GM12892 (cell line): Measurements from ENCODE around the gene TUT7.
A peak's percentile ranks its signal among the peaks of the same experiment; 100 is the strongest.

Experiments used
- DNase-seq: peaks from one replicate; pipeline ENCODE4 v3.0.0; 2011; ENCODE audit not compliant: insufficient read length
- FAIRE-seq: peaks from 2 replicates; lab custom pipeline; 2011; peaks lifted over from hg19 to GRCh38; lab: Jason Lieb, UNC
- POLR2A ChIP-seq: IDR thresholded peaks from 2 replicates; pipeline ENCODE4 v1.6.1; 2011; ENCODE audit warnings: low read depth, low read length, control low read depth
- POLR2AphosphoS5 ChIP-seq: IDR thresholded peaks from 2 replicates; pipeline ENCODE4 v1.6.1; 2011; ENCODE audit warnings: low read depth, low read length, control low read depth
- TAF1 ChIP-seq: IDR thresholded peaks from 2 replicates; pipeline ENCODE4 v1.6.1; 2011; ENCODE audit warnings: low read depth, mild to moderate bottlenecking, control low read depth, low read length, borderline replicate concordance

The TUT7 gene

DNA sequence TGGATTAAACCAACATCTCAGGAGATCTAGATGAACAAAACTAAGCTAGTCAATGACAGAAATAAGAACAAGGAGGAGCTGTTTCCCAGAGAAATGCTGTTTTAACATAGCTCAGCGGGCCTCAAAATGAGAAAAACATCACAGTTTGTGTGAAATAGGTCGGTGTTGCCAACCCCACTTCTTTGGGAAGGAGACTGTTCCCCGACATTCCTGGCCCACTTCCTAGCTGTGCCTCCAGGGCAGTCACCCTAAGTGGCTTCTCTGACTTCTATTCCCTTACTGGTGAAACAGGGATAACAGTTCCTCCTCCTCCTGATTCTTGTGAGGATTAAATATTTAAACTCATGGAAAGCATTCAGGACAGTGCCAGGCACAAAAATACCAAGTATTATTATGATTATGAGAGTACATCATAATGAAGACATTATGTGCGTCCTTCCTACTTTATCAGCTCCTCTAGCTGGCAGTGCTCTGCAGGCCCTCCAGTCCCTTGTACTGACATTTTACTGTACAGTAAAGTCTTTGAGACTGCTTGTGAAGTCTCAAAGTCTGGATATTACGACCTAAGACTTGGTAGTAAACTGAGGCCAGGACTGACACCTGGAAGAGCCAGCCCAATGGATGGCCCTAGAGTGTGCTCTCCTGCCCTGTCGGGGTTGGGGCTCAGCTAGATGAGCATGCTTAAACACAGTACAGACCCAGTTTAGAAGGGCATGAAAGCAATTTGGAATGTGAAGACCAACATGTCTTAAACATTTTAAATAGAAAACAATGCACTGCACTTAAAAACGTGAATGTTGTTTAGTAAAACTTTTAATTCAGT lies 79.2 kb downstream of the TUT7 start:
- FAIRE-seq: no peak
- DNase-seq: no peak
- TF ChIP-seq TAF1 (no peak), POLR2AphosphoS5 (no peak), POLR2A (no peak)

GRCh38 chr9:86272221-86272620 lies 82.0 kb downstream of the TUT7 start:
- no peak for FAIRE-seq
- no peak for DNase-seq
- TF ChIP-seq POLR2AphosphoS5 (no peak), TAF1 (no peak), POLR2A (no peak)

DNA sequence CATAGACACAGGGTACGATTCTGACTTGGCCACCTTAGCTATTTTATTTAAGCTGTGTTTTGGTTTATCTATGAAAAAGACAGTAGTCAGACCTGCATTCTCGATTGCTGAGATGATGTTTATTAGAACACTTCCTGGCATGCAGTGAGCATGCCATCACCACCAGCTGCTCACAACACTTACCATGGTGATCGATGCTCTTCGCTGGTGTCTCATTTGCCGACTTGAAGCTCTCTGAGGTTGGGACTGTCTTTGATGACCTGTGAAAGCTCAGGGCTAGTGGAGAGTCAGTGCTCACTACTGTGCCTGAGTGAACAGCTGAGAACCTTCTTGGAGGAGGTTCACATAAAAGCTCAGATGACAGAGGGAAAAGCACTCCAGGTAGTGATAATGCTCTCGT lies 90.3 kb downstream of the TUT7 start:
- FAIRE-seq: no peak
- no peak for DNase-seq
- TF ChIP-seq POLR2AphosphoS5 (no peak), TAF1 (no peak), POLR2A (no peak)

DNA sequence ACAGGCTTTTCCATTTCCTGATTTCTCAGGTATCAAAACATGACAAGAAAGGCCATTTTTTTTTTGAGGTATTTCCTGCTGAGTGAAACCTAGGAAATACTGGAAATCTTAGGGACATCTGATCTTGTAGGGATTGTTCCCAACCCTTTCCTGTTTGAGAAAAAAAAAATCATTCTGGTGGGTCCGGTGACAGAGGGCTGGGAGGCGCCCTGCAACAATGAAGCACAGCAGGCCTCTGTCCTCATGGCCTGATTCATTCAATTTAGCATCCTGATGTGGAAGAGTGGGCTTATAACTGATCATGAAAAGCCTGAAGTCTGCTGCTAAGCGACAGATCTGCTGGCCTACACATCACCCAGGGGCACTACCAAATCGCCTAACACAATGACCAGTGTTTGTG lies 91.7 kb downstream of the TUT7 start:
- no peak for FAIRE-seq
- TF ChIP-seq POLR2AphosphoS5: no peak
- no peak for TF ChIP-seq POLR2A
- no peak for TF ChIP-seq TAF1

DNA sequence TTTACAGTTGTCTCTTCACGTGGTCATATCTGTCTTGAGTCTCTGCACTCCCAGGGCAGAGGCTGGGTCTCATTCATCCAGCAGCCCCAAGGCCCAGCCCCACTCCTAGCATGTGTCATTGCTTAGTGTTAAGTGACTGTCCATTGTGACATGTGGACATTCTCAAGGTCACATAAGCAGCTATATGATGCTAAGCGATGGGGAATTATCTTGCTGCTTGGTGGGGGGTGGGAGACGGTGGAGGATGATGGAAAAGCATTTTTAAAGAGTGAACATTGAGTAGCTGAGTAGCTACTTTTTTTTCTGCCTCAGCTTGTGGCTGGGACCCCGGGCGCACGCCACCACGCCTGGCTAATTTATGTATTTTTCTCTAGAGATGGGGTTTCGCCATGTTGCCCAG lies 94.7 kb downstream of the TUT7 start, which contains the start of gene C9orf153:
TSS of gene C9orf153 (minus strand) at position 101 of the 400 bp plus-strand sequence. CDS start 30,054 bp downstream, outside the sequence.
- no peak for DNase-seq
- TF ChIP-seq POLR2A (no peak), TAF1 (no peak), POLR2AphosphoS5 (no peak)
- no peak for FAIRE-seq

More for the DNA sequence above, 91.7 kb downstream of the TUT7 start:
- DNase-seq: no peak

- TF ChIP-seq POLR2A (no peak), TAF1 (no peak), POLR2AphosphoS5 (no peak)
- DNase-seq: no peak
- FAIRE-seq: no peak
These were observed 96.8 kb downstream of the TUT7 start for GRCh38 chr9:86257391-86257790.

GRCh38 chr9:86256653-86257052 lies 97.6 kb downstream of the TUT7 start:
- FAIRE-seq (no peak), DNase-seq (no peak)
- TF ChIP-seq POLR2AphosphoS5 (no peak), TAF1 (no peak), POLR2A (no peak)

- TF ChIP-seq POLR2A (no peak), TAF1 (no peak), POLR2AphosphoS5 (no peak)
- no peak for FAIRE-seq
- no peak for DNase-seq
These were observed 100.6 kb downstream of the TUT7 start for GRCh38 chr9:86253577-86253976.

GRCh38 chr9:86252870-86253269 lies 101.3 kb downstream of the TUT7 start:
- no peak for TF ChIP-seq TAF1
- TF ChIP-seq POLR2AphosphoS5: no peak
- no peak for TF ChIP-seq POLR2A
- DNase-seq (no peak), FAIRE-seq (no peak)

- no peak for FAIRE-seq
- no peak for DNase-seq
- TF ChIP-seq POLR2AphosphoS5 (no peak), TAF1 (no peak), POLR2A (no peak)
These were observed 104.1 kb downstream of the TUT7 start for GRCh38 chr9:86250123-86250522.

- no peak for FAIRE-seq
- no peak for TF ChIP-seq POLR2AphosphoS5
- no peak for TF ChIP-seq POLR2A
- TF ChIP-seq TAF1: no peak
- no peak for DNase-seq
These were observed 105.5 kb downstream of the TUT7 start for GRCh38 chr9:86248746-86249145.

GRCh38 chr9:86246752-86247161 lies 107.5 kb downstream of the TUT7 start:
- FAIRE-seq: peak; percentile 79
- DNase-seq: peak; percentile 15

More at GRCh38 chr9:86246752-86247161, 107.5 kb downstream of the TUT7 start:
- TF ChIP-seq POLR2AphosphoS5: no peak
- TF ChIP-seq POLR2A: no peak
- TF ChIP-seq TAF1: no peak
